HG02943 (cell line): ENCODE measurements around the gene LRRC75A.

Experiments
- ATAC-seq: cut with Tn5 transposase; IDR thresholded peaks from one replicate; pipeline ENCODE4 v1.9.1; 2021; ENCODE audit warnings: mild to moderate bottlenecking, low read depth, moderate library complexity; ENCODE audit not compliant: unreplicated experiment

The LRRC75A gene

GRCh38 chr17:16473044-16474011 lies 18.7 kb downstream of the LRRC75A start:
- ATAC-seq = no peak

DNA sequence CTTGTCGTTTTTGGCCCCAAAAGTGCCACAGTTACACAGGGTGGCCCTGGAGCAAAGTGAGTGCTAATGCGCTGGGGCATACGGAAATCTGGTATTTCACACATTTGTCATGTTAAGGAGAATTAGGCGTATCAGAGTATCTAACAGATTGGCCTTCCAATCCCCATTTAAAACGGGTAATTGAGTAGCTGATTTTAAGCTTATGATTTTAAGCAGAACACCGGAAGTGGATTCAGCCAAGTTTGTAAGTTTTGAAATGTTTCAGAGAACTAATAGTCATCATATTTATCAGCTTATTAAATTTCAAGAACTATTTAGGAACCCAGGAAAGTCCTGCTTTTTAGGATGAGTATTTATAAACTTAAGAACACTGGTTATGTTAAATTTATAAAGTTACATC lies 19.5 kb downstream of the LRRC75A start:
- no peak for ATAC-seq

GRCh38 chr17:16471295-16471694 lies 20.7 kb downstream of the LRRC75A start:
- no peak for ATAC-seq

DNA sequence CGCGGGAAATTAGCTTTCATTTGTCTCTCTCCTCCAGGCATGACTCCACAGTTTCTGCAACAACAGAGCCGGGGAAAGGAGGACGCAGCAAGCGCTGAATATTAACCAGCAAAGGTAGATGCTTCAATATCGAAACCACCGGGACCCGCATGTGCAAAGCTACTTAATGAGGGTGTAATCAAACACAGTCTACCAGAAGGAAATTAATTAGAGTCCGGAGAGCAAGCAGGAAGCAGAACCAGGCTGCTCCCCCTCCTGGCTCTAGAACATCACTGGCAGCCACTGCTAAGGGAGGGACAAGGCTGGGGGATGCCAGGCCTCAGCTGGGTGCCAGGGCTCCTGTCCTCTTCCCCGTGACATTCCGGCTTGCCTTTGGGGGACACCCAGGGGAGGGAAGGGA lies 21.7 kb downstream of the LRRC75A start:
- no peak for ATAC-seq

GRCh38 chr17:16468428-16468992 lies 23.5 kb downstream of the LRRC75A start:
- ATAC-seq = no peak

GRCh38 chr17:16467886-16468285 lies 24.1 kb downstream of the LRRC75A start:
- ATAC-seq = no peak

- ATAC-seq = no peak
These were observed 24.9 kb downstream of the LRRC75A start for GRCh38 chr17:16467044-16467443.

- no peak for ATAC-seq
These were observed 25.6 kb downstream of the LRRC75A start for GRCh38 chr17:16466407-16466806.

- ATAC-seq = no peak
These were observed 26.1 kb downstream of the LRRC75A start for GRCh38 chr17:16465861-16466338.

GRCh38 chr17:16465052-16465312 lies 27.0 kb downstream of the LRRC75A start:
- no peak for ATAC-seq

- no peak for ATAC-seq
These were observed 27.5 kb downstream of the LRRC75A start for GRCh38 chr17:16464303-16465051.

- no peak for ATAC-seq
These were observed 28.4 kb downstream of the LRRC75A start for GRCh38 chr17:16463358-16464302.

DNA sequence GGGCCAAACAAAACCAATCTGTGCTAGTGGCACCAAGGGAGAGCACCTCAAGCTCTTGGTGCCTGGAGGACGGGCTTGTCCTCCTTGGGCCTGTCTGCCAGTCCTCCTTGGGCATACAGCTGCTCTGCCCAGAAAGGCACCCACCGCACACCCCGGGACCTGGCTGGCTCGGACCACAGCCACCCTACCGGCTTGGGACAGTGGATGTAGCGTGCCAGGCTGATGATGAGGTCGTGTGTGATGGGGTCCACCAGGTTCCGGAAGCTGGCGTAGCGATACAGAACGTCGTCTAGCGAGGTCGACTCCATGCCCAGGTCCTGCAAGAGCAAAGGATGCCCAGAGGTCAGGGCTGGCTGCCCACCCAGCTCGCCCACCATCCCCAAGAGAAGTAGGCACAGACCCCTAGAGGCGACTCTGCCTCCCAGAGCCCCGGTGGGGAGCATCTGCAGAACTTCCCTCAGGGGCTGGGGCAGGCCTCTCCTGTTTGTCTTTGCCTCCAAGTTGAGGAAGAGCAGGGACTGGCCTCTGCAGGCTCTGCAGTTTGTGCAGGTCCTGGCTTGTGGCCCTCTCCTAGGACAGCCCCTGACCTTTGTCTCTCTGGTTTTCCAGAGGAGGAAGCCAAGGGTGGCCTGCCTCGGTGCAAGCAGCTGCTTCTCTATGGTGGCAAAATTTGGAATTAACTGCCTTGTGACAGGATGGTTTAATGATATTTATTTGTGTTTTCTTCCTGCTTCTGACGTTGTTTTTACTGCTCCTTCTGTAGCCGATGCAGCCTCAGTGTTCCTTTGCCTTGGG lies 29.7 kb downstream of the LRRC75A start:
- ATAC-seq = no peak

- no peak for ATAC-seq
These were observed 30.5 kb downstream of the LRRC75A start for GRCh38 chr17:16461606-16461866.

DNA sequence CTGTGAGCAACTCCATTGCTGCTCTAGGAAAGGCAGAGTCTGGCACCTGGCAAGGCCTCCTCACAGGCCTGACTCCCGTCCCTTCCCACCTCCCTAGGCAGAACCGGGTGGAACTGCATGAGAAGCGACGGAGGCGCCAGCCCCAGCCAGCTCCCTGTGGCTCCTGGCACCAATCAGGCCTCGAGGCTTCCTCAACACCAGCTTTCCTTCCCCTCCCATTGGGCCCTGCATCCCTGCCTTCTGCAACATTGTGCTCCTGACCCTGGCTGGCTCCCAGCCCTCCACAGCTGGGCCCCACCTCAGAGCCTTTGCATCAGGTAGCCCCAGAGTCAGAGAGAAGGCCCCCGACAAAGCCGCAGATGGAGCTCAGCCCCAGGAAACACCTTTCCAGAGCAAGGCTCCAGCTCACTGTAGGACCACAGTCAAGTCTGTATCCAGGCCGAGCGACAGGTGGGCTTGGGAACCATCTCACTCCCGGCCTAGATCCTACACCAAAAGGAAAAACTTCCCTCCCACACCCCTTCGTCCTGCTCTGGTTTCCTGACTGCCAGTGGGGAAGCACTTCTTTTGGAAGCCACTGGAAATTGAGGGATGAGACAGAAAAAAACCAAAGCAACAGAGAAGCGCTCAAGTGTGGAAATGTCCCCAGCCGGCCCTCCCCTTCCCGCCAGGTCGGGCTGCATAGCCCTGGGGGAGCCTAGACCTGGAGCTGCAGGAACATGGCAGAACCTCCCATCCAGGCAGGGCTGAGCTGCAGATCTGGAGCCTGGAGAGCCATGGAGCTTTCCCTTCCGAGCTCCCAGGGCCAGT lies 31.0 kb downstream of the LRRC75A start:
- ATAC-seq = no peak

- ATAC-seq = no peak
These were observed 32.0 kb downstream of the LRRC75A start for GRCh38 chr17:16459855-16460550.

GRCh38 chr17:16459271-16459670 lies 32.7 kb downstream of the LRRC75A start:
- no peak for ATAC-seq

GRCh38 chr17:16456742-16457316 lies 35.2 kb downstream of the LRRC75A start:
- no peak for ATAC-seq
